Measurements from ENCODE around the gene URAD.
"Not testable (repeated sequence)": the region's sequence is repeated elsewhere in the genome, so short reads cannot be mapped to it uniquely, and the experiment has no call there.

Gene URAD, protein sequence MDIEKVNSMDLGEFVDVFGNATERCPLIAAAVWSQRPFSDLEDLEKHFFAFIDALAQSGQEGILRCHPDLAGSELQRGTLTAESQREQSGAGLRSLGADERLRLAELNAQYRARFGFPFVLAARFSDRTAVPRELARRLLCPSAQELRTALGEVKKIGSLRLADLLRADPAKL

DNA sequence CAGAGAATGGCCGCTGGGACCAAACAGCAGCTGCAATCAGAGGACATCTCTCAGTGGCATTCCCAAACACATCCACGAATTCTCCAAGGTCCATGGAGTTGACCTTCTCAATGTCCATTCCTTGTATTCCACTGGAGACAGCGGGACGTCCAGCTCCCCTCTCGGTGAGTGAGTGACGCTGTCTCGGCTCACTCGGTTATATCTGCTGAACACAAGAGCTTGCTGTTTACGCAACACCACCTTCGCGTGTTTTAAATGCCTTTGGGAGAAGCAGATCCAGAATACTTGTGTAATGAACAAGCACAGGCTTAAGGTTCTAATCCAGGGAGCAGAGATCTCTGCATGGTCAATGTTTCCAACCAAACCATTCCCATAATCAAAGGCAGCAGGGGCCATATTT is at the start of gene URAD:
Gene URAD, minus strand, starts transcription at position 174 of the 400 bp plus-strand sequence. Its CDS starts 56 bp downstream, at position 118.
- H3K36me3 ChIP-seq (ENCODE audit: insufficient read depth, low read length), result no peaks in the 10 kb centered on the region
- H3K27me3 ChIP-seq (ENCODE audit: control insufficient read depth in 1 of 2, insufficient read depth in 2 of 2, low read length in 2 of 2), result peaks cover 6 to 7% of the 10 kb centered on the region in 2 donors
- H3K9me3 ChIP-seq (ENCODE audit: low read length), result no peaks in the 10 kb centered on the region
- no peak within 1 kb of the TSS for H3K27ac ChIP-seq (ENCODE audit: low read depth, low read length)
- no peaks in the 10 kb centered on the region for H3K4me1 ChIP-seq (ENCODE audit: insufficient read depth, low read length)
- H3K9ac ChIP-seq (ENCODE audit: low read length), result no peak within 1 kb of the TSS
- H3K4me3 ChIP-seq (ENCODE audit: low read depth in 1 of 2, low read length in 2 of 2), result no peak within 1 kb of the TSS

DNA sequence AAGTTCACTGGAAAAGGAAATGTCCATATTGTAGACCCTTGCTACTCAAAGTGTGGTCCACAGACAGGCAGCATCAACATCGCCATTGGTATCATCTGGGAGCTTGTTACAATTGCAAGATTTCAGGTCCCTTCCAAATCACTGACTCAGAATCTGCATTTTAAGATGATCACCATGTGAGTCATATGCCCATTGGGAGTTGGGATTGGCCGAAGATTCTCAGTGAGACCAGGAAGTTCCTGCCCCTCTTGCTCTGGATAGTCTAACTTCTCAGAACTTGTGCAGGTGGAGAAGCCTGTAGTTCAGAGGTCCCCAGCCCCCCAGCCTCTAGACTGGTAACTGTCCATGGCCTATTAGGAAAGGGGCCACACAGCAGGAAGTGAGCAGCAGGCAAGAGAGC is 48.9 kb upstream of the URAD start:
- no peak overlapping the region for H3K27ac ChIP-seq (ENCODE audit: low read depth, low read length)
- no peak overlapping the region for H3K4me3 ChIP-seq (ENCODE audit: low read depth in 1 of 2, low read length in 2 of 2)
- H3K9ac ChIP-seq (ENCODE audit: low read length), result no peak overlapping the region
- H3K4me1 ChIP-seq (ENCODE audit: insufficient read depth, low read length), result no peaks in the 10 kb centered on the region
- no peaks in the 10 kb centered on the region for H3K9me3 ChIP-seq (ENCODE audit: low read length)
- no peaks in the 10 kb centered on the region for H3K27me3 ChIP-seq (ENCODE audit: control insufficient read depth in 1 of 2, insufficient read depth in 2 of 2, low read length in 2 of 2)
- H3K36me3 ChIP-seq (ENCODE audit: insufficient read depth, low read length), result no peaks in the 10 kb centered on the region

DNA sequence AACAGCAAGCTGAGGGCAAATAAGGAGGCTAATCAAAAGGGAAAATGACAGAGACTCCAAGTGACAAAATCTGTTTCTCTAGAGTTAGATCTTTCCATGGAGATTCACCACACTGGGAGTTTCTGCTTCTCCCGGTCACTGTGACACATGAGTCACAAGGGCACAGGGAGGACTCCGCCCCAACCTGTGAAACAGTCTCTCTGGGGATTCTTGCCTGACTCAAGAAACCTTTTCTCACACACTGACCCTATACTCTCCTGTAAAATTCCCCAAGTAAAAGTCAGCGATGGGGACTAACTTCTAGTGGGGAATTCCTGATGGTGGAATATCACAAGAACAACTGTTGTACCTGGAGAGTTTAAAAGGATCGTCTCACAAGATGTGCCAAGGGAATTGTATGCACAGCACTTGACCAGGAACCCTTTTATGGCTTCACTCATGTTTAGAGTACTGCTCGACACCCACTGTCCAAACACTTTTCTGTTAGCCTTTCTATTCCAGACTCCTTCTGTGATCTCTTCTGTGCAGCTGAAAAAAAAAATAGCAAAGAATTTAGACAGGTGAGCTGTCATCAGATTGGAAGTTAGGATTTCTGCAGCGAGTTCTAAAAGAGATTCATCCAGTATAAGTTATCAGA is 46.8 kb upstream of the URAD start:
- Histone ChIP-seq H3K4me1 (ENCODE audit: insufficient read depth, low read length) (no peaks in the 10 kb centered on the region), H3K27me3 (ENCODE audit: control insufficient read depth in 1 of 2, insufficient read depth in 2 of 2, low read length in 2 of 2) (no peaks in the 10 kb centered on the region), H3K27ac (ENCODE audit: low read depth, low read length) (no peak overlapping the region), H3K9me3 (ENCODE audit: low read length) (no peaks in the 10 kb centered on the region), H3K4me3 (ENCODE audit: low read depth in 1 of 2, low read length in 2 of 2) (no peak overlapping the region), H3K36me3 (ENCODE audit: insufficient read depth, low read length) (no peaks in the 10 kb centered on the region), H3K9ac (ENCODE audit: low read length) (no peak overlapping the region)

DNA sequence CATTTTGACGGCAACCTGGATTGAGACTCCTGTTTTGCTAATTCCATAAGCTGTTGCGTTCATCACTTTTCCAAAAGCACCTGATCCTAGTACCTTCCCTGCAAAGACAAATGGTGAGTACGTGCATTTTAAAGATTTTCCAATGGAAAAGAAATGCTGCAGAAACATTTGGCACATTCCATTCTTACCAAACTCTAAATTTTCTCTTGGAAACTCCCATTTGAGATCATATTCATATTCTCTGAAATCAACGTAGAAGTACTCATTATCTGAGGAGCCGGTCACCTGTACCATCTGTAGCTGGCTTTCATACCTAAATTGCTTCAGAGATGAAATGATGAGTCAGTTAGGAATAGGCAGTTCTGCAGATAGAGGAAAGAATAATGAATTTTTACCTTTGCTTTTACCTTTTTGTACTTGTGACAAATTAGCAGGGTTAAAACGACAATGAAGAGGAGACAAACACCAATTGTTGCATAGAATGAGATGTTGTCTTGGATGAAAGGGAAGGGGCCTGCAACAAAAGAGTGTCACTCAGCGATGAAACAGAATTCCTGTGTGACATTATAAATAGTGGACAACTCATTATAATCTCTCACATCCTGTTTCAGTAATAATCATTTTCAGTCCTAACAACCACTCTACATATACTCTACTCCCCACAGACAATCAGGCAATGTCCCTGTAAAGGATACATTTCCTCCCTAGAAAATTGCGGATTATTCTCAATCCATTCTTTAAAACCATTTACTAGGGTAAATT is 45.6 kb upstream of the URAD start:
- Histone ChIP-seq H3K9ac (ENCODE audit: low read length) (no peak overlapping the region), H3K4me3 (ENCODE audit: low read depth in 1 of 2, low read length in 2 of 2) (no peak overlapping the region), H3K27me3 (ENCODE audit: control insufficient read depth in 1 of 2, insufficient read depth in 2 of 2, low read length in 2 of 2) (no peaks in the 10 kb centered on the region), H3K9me3 (ENCODE audit: low read length) (no peaks in the 10 kb centered on the region), H3K4me1 (ENCODE audit: insufficient read depth, low read length) (no peaks in the 10 kb centered on the region), H3K27ac (ENCODE audit: low read depth, low read length) (no peak overlapping the region), H3K36me3 (ENCODE audit: insufficient read depth, low read length) (no peaks in the 10 kb centered on the region)

DNA sequence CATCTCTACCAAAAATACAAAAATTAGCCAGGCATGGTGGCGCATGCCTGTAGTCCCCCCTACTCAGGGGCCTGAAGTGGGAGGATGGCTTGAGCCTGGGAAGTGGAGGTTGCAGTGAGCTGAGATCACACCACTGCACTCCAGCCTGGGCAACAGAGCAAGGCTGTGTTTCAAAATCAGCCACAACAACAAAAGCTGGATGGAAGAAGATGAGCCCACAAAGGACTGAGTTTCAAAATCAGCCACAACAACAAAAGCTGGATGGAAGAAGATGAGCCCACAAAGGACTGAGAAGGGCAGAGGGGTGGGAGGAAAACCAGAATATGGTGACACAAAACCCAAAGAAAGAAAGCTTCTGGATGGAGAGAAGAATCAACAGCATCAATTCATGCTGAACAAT is 43.9 kb upstream of the URAD start:
- H3K9me3 ChIP-seq (ENCODE audit: low read length); H3K27me3 ChIP-seq (ENCODE audit: control insufficient read depth in 1 of 2, insufficient read depth in 2 of 2, low read length in 2 of 2); H3K27ac ChIP-seq (ENCODE audit: low read depth, low read length); H3K4me1 ChIP-seq (ENCODE audit: insufficient read depth, low read length); H3K36me3 ChIP-seq (ENCODE audit: insufficient read depth, low read length); H3K4me3 ChIP-seq (ENCODE audit: low read depth in 1 of 2, low read length in 2 of 2); H3K9ac ChIP-seq (ENCODE audit: low read length): not testable (repeated sequence)

DNA sequence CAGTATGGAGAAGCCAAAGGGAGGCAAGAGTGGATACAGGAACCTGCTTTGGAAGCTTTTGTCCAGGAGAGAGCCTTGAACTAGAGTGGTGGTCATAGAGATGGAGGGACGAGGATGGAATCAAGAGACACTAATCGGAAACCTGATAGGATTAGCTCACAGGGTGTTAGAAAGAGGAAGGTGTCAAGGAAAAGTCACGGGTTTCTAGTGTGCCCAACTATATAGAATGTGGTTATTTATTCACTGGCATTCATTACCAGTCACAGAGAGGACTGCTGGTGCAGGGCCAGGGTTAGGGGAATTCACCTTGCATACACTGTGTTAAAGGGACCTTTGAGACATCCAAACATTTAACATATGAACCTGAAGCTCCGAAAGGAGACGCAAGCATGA is 43.4 kb upstream of the URAD start:
- H3K27ac ChIP-seq (ENCODE audit: low read depth, low read length), result no peak overlapping the region
- H3K9me3 ChIP-seq (ENCODE audit: low read length), result no peaks in the 10 kb centered on the region
- no peak overlapping the region for H3K4me3 ChIP-seq (ENCODE audit: low read depth in 1 of 2, low read length in 2 of 2)
- no peak overlapping the region for H3K9ac ChIP-seq (ENCODE audit: low read length)
- H3K4me1 ChIP-seq (ENCODE audit: insufficient read depth, low read length), result no peaks in the 10 kb centered on the region
- no peaks in the 10 kb centered on the region for H3K27me3 ChIP-seq (ENCODE audit: control insufficient read depth in 1 of 2, insufficient read depth in 2 of 2, low read length in 2 of 2)
- H3K36me3 ChIP-seq (ENCODE audit: insufficient read depth, low read length), result no peaks in the 10 kb centered on the region

DNA sequence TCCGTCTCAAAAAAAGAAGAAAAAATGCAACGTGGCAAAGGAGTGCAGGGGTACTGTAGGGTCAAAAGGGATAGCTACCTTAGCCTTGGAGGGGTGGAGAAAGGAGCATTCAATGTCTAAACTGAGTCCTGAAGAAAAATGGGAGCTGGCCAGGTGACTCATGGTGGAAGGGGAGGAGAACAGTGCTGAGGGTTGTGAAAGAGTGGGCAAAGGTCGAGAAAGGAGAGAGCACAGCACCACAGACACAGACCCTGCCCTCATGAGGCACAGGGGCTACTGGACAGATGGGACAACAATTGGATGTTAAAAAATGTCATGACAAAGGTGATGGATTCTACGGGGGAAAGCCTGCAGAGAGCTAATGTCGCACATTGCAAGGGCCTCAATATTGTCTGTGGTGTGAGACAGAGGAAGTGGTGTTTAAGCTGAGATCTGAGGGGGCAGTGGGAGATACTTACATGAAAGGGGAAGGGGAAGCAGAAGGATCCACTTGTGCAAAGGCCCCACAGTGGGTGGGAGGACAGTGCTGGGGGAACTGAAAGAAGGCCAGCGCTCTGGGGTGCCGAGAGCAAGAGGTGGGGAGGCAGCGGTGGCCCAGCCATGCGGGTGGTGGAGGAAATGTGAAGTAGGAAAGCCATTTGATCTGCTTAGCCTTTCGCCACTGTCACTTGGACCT is 42.9 kb upstream of the URAD start:
- H3K4me1 ChIP-seq (ENCODE audit: insufficient read depth, low read length), result no peaks in the 10 kb centered on the region
- H3K4me3 ChIP-seq (ENCODE audit: low read depth in 1 of 2, low read length in 2 of 2), result no peak overlapping the region
- no peak overlapping the region for H3K9ac ChIP-seq (ENCODE audit: low read length)
- H3K27ac ChIP-seq (ENCODE audit: low read depth, low read length), result no peak overlapping the region
- H3K9me3 ChIP-seq (ENCODE audit: low read length), result no peaks in the 10 kb centered on the region
- H3K27me3 ChIP-seq (ENCODE audit: control insufficient read depth in 1 of 2, insufficient read depth in 2 of 2, low read length in 2 of 2), result no peaks in the 10 kb centered on the region
- H3K36me3 ChIP-seq (ENCODE audit: insufficient read depth, low read length), result no peaks in the 10 kb centered on the region

DNA sequence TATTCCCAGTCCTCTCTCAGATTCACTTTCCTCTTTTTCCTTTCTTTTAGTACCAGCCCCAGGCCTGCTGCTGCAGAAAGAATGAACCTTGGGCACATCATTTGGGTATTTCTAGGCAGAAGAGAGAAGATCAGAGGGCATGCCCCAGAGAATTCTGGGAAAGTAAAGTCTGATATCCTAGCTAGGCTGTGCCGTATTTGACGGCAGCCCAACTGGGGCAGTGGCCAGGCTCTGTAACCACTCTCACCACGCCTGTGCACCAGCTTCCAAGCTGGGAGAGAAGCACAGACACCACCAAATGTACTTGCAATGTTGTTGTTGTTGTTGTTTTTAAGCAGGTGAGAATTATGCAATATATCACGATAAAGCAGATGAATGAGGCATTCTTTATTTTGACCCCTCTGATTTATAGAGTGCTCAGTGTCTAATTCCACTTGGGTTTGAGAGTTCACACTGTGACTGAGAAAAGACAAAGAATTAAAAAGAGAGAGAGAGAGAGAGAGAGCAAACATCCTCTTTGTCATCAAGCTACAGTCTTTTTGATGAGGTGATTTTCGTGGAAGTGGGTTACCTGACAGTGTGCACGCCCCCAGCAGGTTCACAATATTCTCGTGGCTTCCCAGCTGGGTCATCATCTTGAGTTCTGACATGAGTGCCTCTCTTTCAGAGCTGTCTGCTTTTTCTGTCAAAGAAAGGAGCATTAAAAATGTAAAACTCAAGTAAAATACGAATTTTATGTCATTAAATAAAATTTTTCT is 39.3 kb upstream of the URAD start:
- Histone ChIP-seq H3K9me3 (ENCODE audit: low read length) (no peaks in the 10 kb centered on the region), H3K36me3 (ENCODE audit: insufficient read depth, low read length) (no peaks in the 10 kb centered on the region), H3K27me3 (ENCODE audit: control insufficient read depth in 1 of 2, insufficient read depth in 2 of 2, low read length in 2 of 2) (no peaks in the 10 kb centered on the region), H3K4me1 (ENCODE audit: insufficient read depth, low read length) (no peaks in the 10 kb centered on the region), H3K27ac (ENCODE audit: low read depth, low read length) (no peak overlapping the region), H3K4me3 (ENCODE audit: low read depth in 1 of 2, low read length in 2 of 2) (no peak overlapping the region), H3K9ac (ENCODE audit: low read length) (no peak overlapping the region)

DNA sequence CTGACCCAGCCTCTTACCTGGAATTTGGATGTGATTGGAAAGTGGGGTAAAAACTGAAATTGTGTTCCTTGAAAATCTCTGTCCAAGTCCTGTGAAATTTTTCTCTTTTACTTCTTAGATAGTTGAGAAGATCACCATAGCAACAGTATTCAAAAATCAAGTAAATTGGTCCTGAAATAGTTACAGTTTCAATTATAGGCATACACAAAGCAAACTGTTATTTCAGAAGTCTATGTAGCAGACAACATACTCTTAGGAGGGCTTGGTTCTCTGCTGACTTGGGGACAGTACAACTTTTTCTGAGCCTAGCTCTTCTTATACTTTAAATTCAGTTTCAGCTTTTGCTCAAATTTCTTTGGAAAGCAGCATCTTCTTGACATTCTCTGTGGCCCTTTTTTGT is 38.6 kb upstream of the URAD start:
- no peaks in the 10 kb centered on the region for H3K36me3 ChIP-seq (ENCODE audit: insufficient read depth, low read length)
- no peaks in the 10 kb centered on the region for H3K4me1 ChIP-seq (ENCODE audit: insufficient read depth, low read length)
- no peak overlapping the region for H3K4me3 ChIP-seq (ENCODE audit: low read depth in 1 of 2, low read length in 2 of 2)
- no peaks in the 10 kb centered on the region for H3K9me3 ChIP-seq (ENCODE audit: low read length)
- H3K27ac ChIP-seq (ENCODE audit: low read depth, low read length), result no peak overlapping the region
- H3K27me3 ChIP-seq (ENCODE audit: control insufficient read depth in 1 of 2, insufficient read depth in 2 of 2, low read length in 2 of 2), result no peaks in the 10 kb centered on the region
- H3K9ac ChIP-seq (ENCODE audit: low read length), result no peak overlapping the region

DNA sequence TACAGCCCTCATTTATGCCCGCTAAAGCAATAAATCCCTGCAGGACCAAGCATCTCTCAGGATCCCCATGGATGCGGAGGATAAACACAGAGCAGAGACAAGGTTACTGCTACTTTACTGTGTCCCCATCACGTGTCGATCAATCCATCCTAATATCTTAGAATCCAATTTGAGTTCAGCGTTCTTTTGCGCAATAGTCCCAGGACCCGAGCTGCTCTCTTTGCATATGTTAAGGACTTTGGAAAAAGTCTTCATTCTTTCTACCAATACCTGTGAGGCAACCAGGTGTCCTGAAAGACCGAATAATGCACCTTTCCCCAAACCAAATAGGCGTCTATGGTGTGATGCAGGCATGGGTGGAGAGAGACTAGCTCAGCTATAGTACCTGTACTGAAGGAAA is 38.0 kb upstream of the URAD start:
- Histone ChIP-seq H3K4me1 (ENCODE audit: insufficient read depth, low read length) (no peaks in the 10 kb centered on the region), H3K9ac (ENCODE audit: low read length) (no peak overlapping the region), H3K36me3 (ENCODE audit: insufficient read depth, low read length) (no peaks in the 10 kb centered on the region), H3K9me3 (ENCODE audit: low read length) (no peaks in the 10 kb centered on the region), H3K27ac (ENCODE audit: low read depth, low read length) (no peak overlapping the region), H3K27me3 (ENCODE audit: control insufficient read depth in 1 of 2, insufficient read depth in 2 of 2, low read length in 2 of 2) (no peaks in the 10 kb centered on the region), H3K4me3 (ENCODE audit: low read depth in 1 of 2, low read length in 2 of 2) (no peak overlapping the region)

Measured in muscle layer of colon (tissue), 2 donors.